ENCODE results near the gene TMEM134. TPM values are rescaled to one million over a fixed set of nuclear protein-coding genes. Genes with fewer than 3 reads are reported as not detected.
"Not testable (repeated sequence)": the region's sequence is repeated elsewhere in the genome, so short reads cannot be mapped to it uniquely, and the experiment has no call there.

The TMEM134 gene
- 34.9 and 51.7 TPM in 2 replicates for total RNA-seq (2014; rRNA removed; shearing (Covaris generic))

GRCh38 chr11:67468759-67469507, at the start of gene TMEM134:
Gene TMEM134 (minus strand): TSS chr11:67469251. CDS start chr11:67469192, 59 bp downstream.
- DNase-seq: peak; percentile 99
- no peaks in the 10 kb centered on the region for H3K27me3 ChIP-seq (ENCODE audit: control insufficient read depth, insufficient read depth, low read length)
- no peaks in the 10 kb centered on the region for H3K36me3 ChIP-seq (replicated peaks; ENCODE audit: control insufficient read depth, insufficient read depth, low read length)
- peak within 1 kb of the TSS; percentile 83 for H3K4me3 ChIP-seq (ENCODE audit: insufficient read depth, low read depth, low read length)

GRCh38 chr11:67517784-67518552, 48.9 kb upstream of the TMEM134 start:
- Histone ChIP-seq H3K36me3 (replicated peaks; ENCODE audit: control insufficient read depth, insufficient read depth, low read length) (no peaks in the 10 kb centered on the region), H3K4me3 (ENCODE audit: insufficient read depth, low read depth, low read length) (no peak overlapping the region), H3K27me3 (ENCODE audit: control insufficient read depth, insufficient read depth, low read length) (peaks cover 1% of the 10 kb centered on the region; the same call in 1 of the 2 replicates)
- no peak for DNase-seq

GRCh38 chr11:67516806-67517205, 47.8 kb upstream of the TMEM134 start:
- no peak for DNase-seq
- Histone ChIP-seq H3K36me3 (replicated peaks; ENCODE audit: control insufficient read depth, insufficient read depth, low read length) (no peaks in the 10 kb centered on the region), H3K27me3 (ENCODE audit: control insufficient read depth, insufficient read depth, low read length) (peaks cover 1% of the 10 kb centered on the region; the same call in 1 of the 2 replicates), H3K4me3 (ENCODE audit: insufficient read depth, low read depth, low read length) (no peak overlapping the region)

GRCh38 chr11:67514116-67514515, 45.1 kb upstream of the TMEM134 start:
- Histone ChIP-seq H3K27me3 (ENCODE audit: control insufficient read depth, insufficient read depth, low read length) (peaks cover 4% of the 10 kb centered on the region; the same call in 1 of the 2 replicates), H3K4me3 (ENCODE audit: insufficient read depth, low read depth, low read length) (no peak overlapping the region), H3K36me3 (replicated peaks; ENCODE audit: control insufficient read depth, insufficient read depth, low read length) (no peaks in the 10 kb centered on the region)
- no peak for DNase-seq

- not testable (repeated sequence) for H3K4me3 ChIP-seq (ENCODE audit: insufficient read depth, low read depth, low read length); H3K27me3 ChIP-seq (ENCODE audit: control insufficient read depth, insufficient read depth, low read length); DNase-seq; H3K36me3 ChIP-seq (replicated peaks; ENCODE audit: control insufficient read depth, insufficient read depth, low read length)
Measured at GRCh38 chr11:67511558-67511957, 42.5 kb upstream of the TMEM134 start.

GRCh38 chr11:67510023-67510345, 40.9 kb upstream of the TMEM134 start:
- Histone ChIP-seq H3K27me3 (ENCODE audit: control insufficient read depth, insufficient read depth, low read length) (peaks cover 3% of the 10 kb centered on the region; the same call in 1 of the 2 replicates), H3K36me3 (replicated peaks; ENCODE audit: control insufficient read depth, insufficient read depth, low read length) (no peaks in the 10 kb centered on the region), H3K4me3 (ENCODE audit: insufficient read depth, low read depth, low read length) (no peak overlapping the region)
- no peak for DNase-seq

GRCh38 chr11:67508486-67509121, 39.6 kb upstream of the TMEM134 start:
- peaks cover 6% of the 10 kb centered on the region; the same call in 1 of the 2 replicates for H3K27me3 ChIP-seq (ENCODE audit: control insufficient read depth, insufficient read depth, low read length)
- peak; percentile 99 for DNase-seq
- H3K36me3 ChIP-seq (replicated peaks; ENCODE audit: control insufficient read depth, insufficient read depth, low read length): no peaks in the 10 kb centered on the region
- H3K4me3 ChIP-seq (ENCODE audit: insufficient read depth, low read depth, low read length): peak overlapping the region; percentile 93

GRCh38 chr11:67507864-67508485, 38.9 kb upstream of the TMEM134 start, which contains the start of gene CDK2AP2:
Gene CDK2AP2 (minus strand): TSS chr11:67508162. CDS start chr11:67508082, 80 bp downstream.
- peak; percentile 100 for DNase-seq
- Histone ChIP-seq H3K36me3 (replicated peaks; ENCODE audit: control insufficient read depth, insufficient read depth, low read length) (no peaks in the 10 kb centered on the region), H3K27me3 (ENCODE audit: control insufficient read depth, insufficient read depth, low read length) (peaks cover 9% of the 10 kb centered on the region; the same call in 1 of the 2 replicates), H3K4me3 (ENCODE audit: insufficient read depth, low read depth, low read length) (peak within 1 kb of the TSS; percentile 93)

GRCh38 chr11:67507242-67507863, 38.3 kb upstream of the TMEM134 start:
- Histone ChIP-seq H3K36me3 (replicated peaks; ENCODE audit: control insufficient read depth, insufficient read depth, low read length) (no peaks in the 10 kb centered on the region), H3K27me3 (ENCODE audit: control insufficient read depth, insufficient read depth, low read length) (peaks cover 9% of the 10 kb centered on the region; the same call in 1 of the 2 replicates), H3K4me3 (ENCODE audit: insufficient read depth, low read depth, low read length) (peak overlapping the region; percentile 73)
- DNase-seq: peak; percentile 87

GRCh38 chr11:67506426-67507051, 37.5 kb upstream of the TMEM134 start:
- Histone ChIP-seq H3K4me3 (ENCODE audit: insufficient read depth, low read depth, low read length) (no peak overlapping the region), H3K36me3 (replicated peaks; ENCODE audit: control insufficient read depth, insufficient read depth, low read length) (peaks cover 2% of the 10 kb centered on the region; the same call in 1 of the 2 replicates), H3K27me3 (ENCODE audit: control insufficient read depth, insufficient read depth, low read length) (peaks cover 9% of the 10 kb centered on the region; the same call in 1 of the 2 replicates)
- no peak for DNase-seq

GRCh38 chr11:67505605-67506396, 36.8 kb upstream of the TMEM134 start:
- H3K4me3 ChIP-seq (ENCODE audit: insufficient read depth, low read depth, low read length): peak overlapping the region; percentile 4; the same call in 1 of the 2 replicates
- H3K36me3 ChIP-seq (replicated peaks; ENCODE audit: control insufficient read depth, insufficient read depth, low read length): peaks cover 4% of the 10 kb centered on the region
- peaks cover 7% of the 10 kb centered on the region; the same call in 1 of the 2 replicates for H3K27me3 ChIP-seq (ENCODE audit: control insufficient read depth, insufficient read depth, low read length)
- DNase-seq: peak; percentile 96

- Histone ChIP-seq H3K4me3 (ENCODE audit: insufficient read depth, low read depth, low read length) (peak within 1 kb of the TSS; percentile 85), H3K36me3 (replicated peaks; ENCODE audit: control insufficient read depth, insufficient read depth, low read length) (peaks cover 4% of the 10 kb centered on the region), H3K27me3 (ENCODE audit: control insufficient read depth, insufficient read depth, low read length) (peaks cover 6% of the 10 kb centered on the region; the same call in 1 of the 2 replicates)
- DNase-seq: peak; percentile 97
Measured at GRCh38 chr11:67504950-67505581, 36.0 kb upstream of the TMEM134 start, which contains the start of gene PITPNM1. Gene PITPNM1 (minus strand): TSS chr11:67505363. CDS start chr11:67504180, 1,183 bp downstream.
